Activated naive CD4-positive, alpha-beta T cell treated with anti-CD3 and anti-CD28 coated beads for 36 hours (primary cell): Measurements from ENCODE around the gene SYT2. TPM values are rescaled to one million over a fixed set of nuclear protein-coding genes. Genes with fewer than 3 reads are reported as not detected.

ENCODE experiments used
- CTCF ChIA-PET: fragments of 350-600 bp; sonication (Branson Sonifier 250); formaldehyde crosslinking; loops from one replicate; lab custom pipeline; 2021; ENCODE audit warnings: antibody characterized with exemption; lab: Charles Lee
- DNase-seq: peaks from one replicate; pipeline ENCODE4 v3.0.0-alpha.2; 2020
- H3K27ac Mint-ChIP-seq: one replicate; pipeline ENCODE4 v1.8.0; 2021; ENCODE audit warnings: mild to moderate bottlenecking, mixed read lengths
- H3K27me3 Mint-ChIP-seq: one replicate; pipeline ENCODE4 v1.8.0; 2021; ENCODE audit warnings: low read depth, mixed read lengths
- H3K36me3 Mint-ChIP-seq: one replicate; pipeline ENCODE4 v1.8.0; 2021; ENCODE audit warnings: low read depth, mixed read lengths
- H3K4me1 Mint-ChIP-seq: one replicate; pipeline ENCODE4 v1.8.0; 2021; ENCODE audit warnings: low read depth, mixed read lengths
- H3K4me3 Mint-ChIP-seq: one replicate; pipeline ENCODE4 v1.8.0; 2021; ENCODE audit warnings: mild to moderate bottlenecking, moderate library complexity, mixed read lengths
- H3K9me3 Mint-ChIP-seq: one replicate; pipeline ENCODE4 v1.8.0; 2021; ENCODE audit warnings: mixed read lengths
- intact Hi-C: fragments of 100-400 bp; cut with micrococcal nuclease; formaldehyde crosslinking; loops from one replicate; pipeline ENCODE4 v1.15.1; 2023
- total RNA-seq, 2 experiments: library from RNA; stranded (reverse); gene quantifications; one replicate each; pipeline ENCODE4 v1.2.3, GENCODE V29; 2021

SYT2 gene
- total RNA-seq, 2 experiments from 2014 or later, result not detected

GRCh38 chr1:202685641-202686040, 24.6 kb downstream of the SYT2 start:
- Mint-ChIP-seq H3K27ac (no peak overlapping the region), H3K27me3 (peaks cover 27% of the 10 kb centered on the region), H3K36me3 (no peaks in the 10 kb centered on the region), H3K4me1 (no peaks in the 10 kb centered on the region), H3K9me3 (no peaks in the 10 kb centered on the region), H3K4me3 (no peak overlapping the region)
- intact Hi-C loops, result no loop called here
- CTCF ChIA-PET, result no interaction called here
- DNase-seq, result no peak

GRCh38 chr1:202684716-202685115, 25.5 kb downstream of the SYT2 start:
- no peaks in the 10 kb centered on the region for H3K9me3 Mint-ChIP-seq
- H3K27ac Mint-ChIP-seq, result no peak overlapping the region
- no peaks in the 10 kb centered on the region for H3K4me1 Mint-ChIP-seq
- CTCF ChIA-PET, result no interaction called here
- H3K27me3 Mint-ChIP-seq, result peaks cover 21% of the 10 kb centered on the region
- intact Hi-C loops, result no loop called here
- no peak overlapping the region for H3K4me3 Mint-ChIP-seq
- DNase-seq, result no peak
- no peaks in the 10 kb centered on the region for H3K36me3 Mint-ChIP-seq

GRCh38 chr1:202683029-202683428, 27.2 kb downstream of the SYT2 start:
- H3K27me3 Mint-ChIP-seq, result peaks cover 11% of the 10 kb centered on the region

GRCh38 chr1:202682477-202682876, 27.8 kb downstream of the SYT2 start:
- CTCF ChIA-PET, result no interaction called here
- no peak for DNase-seq
- Mint-ChIP-seq H3K27ac (no peak overlapping the region), H3K9me3 (peaks cover 4% of the 10 kb centered on the region), H3K4me1 (no peaks in the 10 kb centered on the region), H3K4me3 (no peak overlapping the region), H3K27me3 (peaks cover 10% of the 10 kb centered on the region), H3K36me3 (no peaks in the 10 kb centered on the region)
- intact Hi-C loops, result no loop called here

More at GRCh38 chr1:202683029-202683428, 27.2 kb downstream of the SYT2 start:
- H3K27ac Mint-ChIP-seq, result no peak overlapping the region
- H3K36me3 Mint-ChIP-seq, result no peaks in the 10 kb centered on the region
- CTCF ChIA-PET, result interaction anchor here (0.6 kb wide), 1 partner anchor 11 kb away, joined by 3 read pairs; no protein-coding TSS in a partner anchor
- H3K9me3 Mint-ChIP-seq, result peaks cover 3% of the 10 kb centered on the region
- no peaks in the 10 kb centered on the region for H3K4me1 Mint-ChIP-seq
- intact Hi-C loops, result no loop called here
- no peak overlapping the region for H3K4me3 Mint-ChIP-seq
- no peak for DNase-seq

- DNase-seq, result no peak
- Mint-ChIP-seq H3K4me1 (no peaks in the 10 kb centered on the region), H3K36me3 (no peaks in the 10 kb centered on the region), H3K27ac (no peak overlapping the region), H3K27me3 (peaks cover 6% of the 10 kb centered on the region), H3K9me3 (peaks cover 10% of the 10 kb centered on the region), H3K4me3 (no peak overlapping the region)
- CTCF ChIA-PET, result no interaction called here
- intact Hi-C loops, result no loop called here
Observed at GRCh38 chr1:202681736-202682420, 28.4 kb downstream of the SYT2 start.

- Mint-ChIP-seq H3K36me3 (no peaks in the 10 kb centered on the region), H3K9me3 (peaks cover 11% of the 10 kb centered on the region), H3K27ac (no peak overlapping the region), H3K27me3 (peaks cover 3% of the 10 kb centered on the region), H3K4me1 (no peaks in the 10 kb centered on the region), H3K4me3 (no peak overlapping the region)
- CTCF ChIA-PET, result no interaction called here
- intact Hi-C loops, result no loop called here
- DNase-seq, result no peak
Observed at GRCh38 chr1:202680586-202681352, 29.5 kb downstream of the SYT2 start.

GRCh38 chr1:202679406-202680177, 30.7 kb downstream of the SYT2 start:
- H3K4me3 Mint-ChIP-seq, result no peak overlapping the region
- no peak overlapping the region for H3K27ac Mint-ChIP-seq
- peaks cover 11% of the 10 kb centered on the region for H3K9me3 Mint-ChIP-seq
- no peak for DNase-seq
- H3K27me3 Mint-ChIP-seq, result peaks cover 3% of the 10 kb centered on the region
- intact Hi-C loops, result no loop called here
- CTCF ChIA-PET, result interaction anchor here (0.6 kb wide), 1 partner anchor 121 kb away, joined by 3 read pairs; no protein-coding TSS in a partner anchor
- H3K36me3 Mint-ChIP-seq, result no peaks in the 10 kb centered on the region
- H3K4me1 Mint-ChIP-seq, result no peaks in the 10 kb centered on the region

- H3K4me1 Mint-ChIP-seq, result no peaks in the 10 kb centered on the region
- H3K27me3 Mint-ChIP-seq, result peaks cover 3% of the 10 kb centered on the region
- H3K36me3 Mint-ChIP-seq, result no peaks in the 10 kb centered on the region
- H3K27ac Mint-ChIP-seq, result no peak overlapping the region
- H3K9me3 Mint-ChIP-seq, result peaks cover 11% of the 10 kb centered on the region
- H3K4me3 Mint-ChIP-seq, result no peak overlapping the region
- intact Hi-C loops, result no loop called here
- DNase-seq, result no peak
- CTCF ChIA-PET, result no interaction called here
Observed at GRCh38 chr1:202677433-202677832, 32.8 kb downstream of the SYT2 start.

- DNase-seq, result no peak
- no peak overlapping the region for H3K4me3 Mint-ChIP-seq
- CTCF ChIA-PET, result no interaction called here
- intact Hi-C loops, result no loop called here
- peaks cover 11% of the 10 kb centered on the region for H3K9me3 Mint-ChIP-seq
- H3K4me1 Mint-ChIP-seq, result no peaks in the 10 kb centered on the region
- no peak overlapping the region for H3K27ac Mint-ChIP-seq
- H3K27me3 Mint-ChIP-seq, result no peaks in the 10 kb centered on the region
- H3K36me3 Mint-ChIP-seq, result no peaks in the 10 kb centered on the region
Observed at GRCh38 chr1:202673531-202673930, 36.7 kb downstream of the SYT2 start.

GRCh38 chr1:202671399-202671798, 38.9 kb downstream of the SYT2 start:
- Mint-ChIP-seq H3K9me3 (no peaks in the 10 kb centered on the region), H3K4me1 (no peaks in the 10 kb centered on the region), H3K4me3 (no peak overlapping the region), H3K27ac (no peak overlapping the region), H3K27me3 (no peaks in the 10 kb centered on the region), H3K36me3 (no peaks in the 10 kb centered on the region)
- intact Hi-C loops, result no loop called here
- DNase-seq, result no peak
- CTCF ChIA-PET, result interaction anchor here (0.5 to 1.0 kb wide), 4 partner anchors 12 to 216 kb away, joined by 3 to 6 read pairs (median 4); no protein-coding TSS in a partner anchor

GRCh38 chr1:202665417-202665816, 44.8 kb downstream of the SYT2 start:
- intact Hi-C loops, result no loop called here
- DNase-seq, result no peak
- H3K36me3 Mint-ChIP-seq, result no peaks in the 10 kb centered on the region
- H3K27me3 Mint-ChIP-seq, result peaks cover 8% of the 10 kb centered on the region
- no peaks in the 10 kb centered on the region for H3K9me3 Mint-ChIP-seq
- CTCF ChIA-PET, result interaction anchor here (0.7 kb wide), 1 partner anchor 93 kb away, joined by 3 read pairs; no protein-coding TSS in a partner anchor
- no peak overlapping the region for H3K27ac Mint-ChIP-seq
- no peak overlapping the region for H3K4me3 Mint-ChIP-seq
- no peaks in the 10 kb centered on the region for H3K4me1 Mint-ChIP-seq

GRCh38 chr1:202664083-202664482, 46.2 kb downstream of the SYT2 start:
- H3K9me3 Mint-ChIP-seq, result no peaks in the 10 kb centered on the region
- no peaks in the 10 kb centered on the region for H3K36me3 Mint-ChIP-seq
- no peak overlapping the region for H3K4me3 Mint-ChIP-seq
- peaks cover 10% of the 10 kb centered on the region for H3K27me3 Mint-ChIP-seq
- H3K27ac Mint-ChIP-seq, result no peak overlapping the region
- CTCF ChIA-PET, result no interaction called here
- no peaks in the 10 kb centered on the region for H3K4me1 Mint-ChIP-seq
- no peak for DNase-seq
- intact Hi-C loops, result no loop called here
